Renal cortex interstitium (tissue), 11 donors: ENCODE results near the gene LMNB1. TPM values are rescaled to one million over a fixed set of nuclear protein-coding genes. Genes with fewer than 3 reads are reported as not detected.
"Not testable (repeated sequence)": the region's sequence is repeated elsewhere in the genome, so short reads cannot be mapped to it uniquely, and the experiment has no call there.

ENCODE experiments used
- DNase-seq, 11 donors: peaks; one replicate each; pipeline ENCODE4 v3.0.0-alpha.2; 2013; ENCODE audit warnings: low read depth in 9 of 11, low spot score in 4 of 11; ENCODE audit errors: extremely low read depth in 1 of 11
- polyA plus RNA-seq, 3 donors: library from polyadenylated mRNA; unstranded; fragments of 120-200 nt; gene quantifications; one replicate each; pipeline ENCODE4 v1.2.1, GENCODE V29; 2013; ENCODE audit not compliant: insufficient read length in 3 of 3

LMNB1 gene
- polyA plus RNA-seq, 3 donors: 91.6 to 161 (median 160) TPM

DNA sequence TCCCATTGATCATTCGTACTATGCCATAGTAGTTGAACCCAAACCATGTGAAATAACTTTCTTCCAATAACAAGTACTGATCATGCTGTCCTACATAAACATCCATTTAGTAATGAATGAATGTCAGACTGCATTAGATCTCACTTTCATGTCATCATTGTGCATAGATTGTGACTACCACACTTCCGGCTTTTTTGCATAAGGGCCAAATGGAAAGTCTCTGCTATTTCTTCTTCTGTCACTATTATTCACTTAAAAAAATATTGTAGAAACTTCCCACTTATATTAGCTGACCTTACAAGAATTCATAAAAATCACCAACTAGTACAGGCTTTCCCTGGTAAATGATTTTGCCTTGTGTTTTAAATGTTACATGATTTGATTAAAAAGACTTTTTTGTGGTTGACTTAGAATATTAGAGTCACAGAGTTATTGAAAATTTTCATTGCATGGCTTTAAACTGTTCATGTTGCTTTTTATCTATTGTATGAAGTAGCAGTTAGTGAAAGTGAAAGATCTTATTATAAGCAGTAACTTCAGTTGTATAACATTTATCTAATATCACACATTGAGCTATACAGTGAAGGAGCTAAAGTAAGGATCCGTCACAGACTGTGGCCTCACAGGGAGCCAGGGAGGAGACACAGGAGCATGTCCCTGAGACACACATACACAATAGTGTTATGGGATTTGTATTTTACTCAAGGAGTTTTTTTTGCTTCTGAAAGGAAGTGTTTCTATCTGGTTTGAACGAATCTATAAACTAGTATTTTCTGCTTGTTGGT is 33.9 kb downstream of the LMNB1 start:
- DNase-seq: no peak

DNA sequence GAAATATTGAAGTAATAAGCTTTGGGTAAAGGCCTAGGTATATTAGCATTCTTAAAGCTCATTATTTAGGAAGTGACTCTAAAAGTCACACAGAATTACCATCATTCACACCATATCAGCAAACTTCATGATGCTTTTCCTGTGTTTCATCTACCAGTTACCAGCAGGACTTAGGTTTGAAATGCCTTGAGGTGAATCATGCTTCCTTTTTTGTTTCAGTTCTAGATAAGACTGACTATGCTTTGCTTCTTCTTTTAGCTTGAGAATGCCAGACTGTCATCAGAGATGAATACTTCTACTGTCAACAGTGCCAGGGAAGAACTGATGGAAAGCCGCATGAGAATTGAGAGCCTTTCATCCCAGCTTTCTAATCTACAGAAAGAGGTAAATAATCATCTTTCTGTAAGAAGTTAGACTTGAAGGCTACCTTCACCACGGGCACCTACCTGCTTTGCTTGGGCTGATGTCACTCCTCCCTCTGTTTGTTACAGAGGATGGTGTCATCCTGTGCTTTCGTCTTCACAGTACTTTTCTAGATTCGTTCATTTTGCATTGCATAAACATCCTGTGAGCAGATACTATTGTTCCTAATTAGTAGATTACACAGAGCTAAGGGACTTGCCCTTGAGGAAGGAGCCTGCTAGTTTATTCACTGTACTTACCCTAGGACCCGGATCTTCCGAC is 34.7 kb downstream of the LMNB1 start:
- DNase-seq: no peak

DNA sequence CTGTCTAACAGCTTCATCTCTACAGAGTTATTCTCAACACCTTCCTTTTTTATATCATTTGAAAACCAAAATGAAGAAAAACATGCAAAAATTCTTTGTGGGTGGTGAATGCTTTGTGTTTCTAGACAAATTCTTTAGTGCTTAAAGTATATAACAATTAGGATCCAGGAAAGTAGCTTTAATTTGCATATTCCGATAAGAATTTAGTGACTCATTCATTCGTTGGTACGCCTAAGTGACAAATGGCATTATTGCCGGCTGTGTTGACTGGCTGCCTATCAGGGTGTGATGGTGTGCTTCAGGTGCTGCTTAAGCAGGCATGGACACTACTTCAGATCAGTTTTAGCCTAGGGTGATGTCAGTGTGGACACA is 35.2 kb downstream of the LMNB1 start:
- DNase-seq: no peak

DNA sequence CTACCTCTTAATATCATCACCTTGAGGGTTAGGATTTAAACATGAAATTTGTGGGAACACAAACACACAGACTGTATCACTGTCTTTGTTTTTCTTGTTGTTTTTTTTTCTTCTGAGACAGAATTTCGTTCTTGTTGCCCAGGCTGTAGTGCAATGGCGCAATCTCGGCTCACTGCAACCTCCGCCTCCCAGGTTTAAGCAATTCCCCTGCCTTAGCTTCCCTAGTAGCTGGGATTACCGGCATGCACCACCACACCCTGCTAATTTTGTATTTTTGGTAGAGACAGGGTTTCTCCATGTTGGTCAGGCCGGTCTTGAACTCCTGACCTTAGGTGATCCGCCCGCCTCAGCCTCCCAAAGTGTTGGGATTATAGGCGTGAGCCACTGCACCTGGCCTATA is 36.9 kb downstream of the LMNB1 start:
- not testable (repeated sequence) for DNase-seq

DNA sequence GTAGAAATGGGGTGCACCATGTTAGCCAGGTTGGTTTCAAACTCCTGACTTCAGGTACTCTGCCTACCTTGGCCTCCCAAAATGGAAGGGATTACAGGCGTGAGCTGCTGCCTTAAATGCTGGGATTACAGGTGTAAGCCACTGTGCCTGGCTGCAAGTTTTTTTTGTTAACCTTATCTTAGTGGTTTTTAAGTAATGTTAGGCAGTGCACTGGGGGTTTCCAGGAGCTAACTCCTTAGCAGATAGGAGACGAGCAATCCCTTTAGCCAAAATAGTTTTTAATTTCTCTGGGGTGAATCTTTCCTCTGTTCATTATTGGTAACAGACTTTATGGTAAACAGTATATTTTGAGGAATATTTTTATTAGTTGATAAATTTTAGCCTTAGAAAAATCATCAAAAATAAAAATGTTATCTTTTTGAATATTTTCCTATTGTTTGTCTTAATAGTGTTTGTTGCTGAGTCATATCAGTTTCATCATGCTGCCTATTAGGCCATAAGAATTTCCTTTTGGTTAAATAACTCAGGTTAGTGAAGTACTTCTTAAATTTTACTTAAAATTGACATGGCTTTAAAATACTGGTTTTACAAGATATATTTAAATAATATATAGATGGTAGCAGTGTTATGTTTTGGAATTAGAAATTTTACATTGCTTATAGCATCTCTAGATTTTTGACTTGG is 37.9 kb downstream of the LMNB1 start:
- no peak for DNase-seq

DNA sequence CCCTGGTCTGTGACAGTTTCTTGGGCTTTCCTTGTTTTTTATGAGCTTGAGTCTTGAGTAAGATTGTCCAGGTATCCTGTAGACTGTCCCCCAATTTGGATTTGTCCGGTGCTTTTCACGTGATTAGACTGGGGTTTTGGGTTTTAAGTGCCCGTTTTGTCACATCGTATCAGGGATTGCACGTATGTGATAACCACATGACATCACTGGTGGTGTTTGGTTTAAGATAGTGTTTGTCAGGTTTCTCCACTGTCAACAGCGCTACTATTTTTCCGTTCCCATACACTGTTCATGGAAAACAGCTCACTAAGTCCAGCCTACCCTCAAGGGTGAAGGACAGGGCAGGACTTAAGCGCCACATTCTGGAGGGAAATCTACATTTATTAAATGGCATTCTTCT is 39.7 kb downstream of the LMNB1 start:
- DNase-seq: no peak

DNA sequence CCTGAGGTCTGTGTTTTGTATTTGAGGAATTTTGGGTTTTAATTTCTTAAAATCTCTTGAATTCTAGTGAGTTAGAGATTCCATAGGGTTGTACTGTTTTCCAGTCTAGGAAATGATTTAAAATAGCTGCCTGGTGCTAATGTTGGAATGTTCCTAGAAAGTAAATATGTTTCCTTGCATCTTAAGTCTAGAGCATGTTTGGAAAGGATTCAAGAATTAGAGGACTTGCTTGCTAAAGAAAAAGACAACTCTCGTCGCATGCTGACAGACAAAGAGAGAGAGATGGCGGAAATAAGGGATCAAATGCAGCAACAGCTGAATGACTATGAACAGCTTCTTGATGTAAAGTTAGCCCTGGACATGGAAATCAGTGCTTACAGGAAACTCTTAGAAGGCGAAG is 41.8 kb downstream of the LMNB1 start:
- DNase-seq: no peak

DNA sequence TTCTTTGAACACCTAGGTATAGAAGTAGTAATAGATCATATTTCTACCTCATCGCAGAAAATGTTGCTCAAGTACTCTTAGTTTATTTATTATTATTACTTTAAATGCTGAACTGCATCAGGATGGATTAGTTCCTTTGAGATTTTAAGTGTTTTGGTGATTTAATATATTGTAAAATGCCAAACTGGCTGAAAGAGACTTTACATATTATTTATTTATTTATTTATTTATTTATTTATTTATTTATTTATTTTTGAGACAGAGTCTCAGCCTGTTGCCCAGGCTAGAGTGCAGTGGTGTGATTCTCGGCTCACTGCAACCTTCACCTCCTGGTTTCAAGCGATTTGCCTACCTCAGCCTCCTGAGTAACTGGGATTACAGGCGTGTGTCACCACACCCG is 42.3 kb downstream of the LMNB1 start:
- no peak for DNase-seq

DNA sequence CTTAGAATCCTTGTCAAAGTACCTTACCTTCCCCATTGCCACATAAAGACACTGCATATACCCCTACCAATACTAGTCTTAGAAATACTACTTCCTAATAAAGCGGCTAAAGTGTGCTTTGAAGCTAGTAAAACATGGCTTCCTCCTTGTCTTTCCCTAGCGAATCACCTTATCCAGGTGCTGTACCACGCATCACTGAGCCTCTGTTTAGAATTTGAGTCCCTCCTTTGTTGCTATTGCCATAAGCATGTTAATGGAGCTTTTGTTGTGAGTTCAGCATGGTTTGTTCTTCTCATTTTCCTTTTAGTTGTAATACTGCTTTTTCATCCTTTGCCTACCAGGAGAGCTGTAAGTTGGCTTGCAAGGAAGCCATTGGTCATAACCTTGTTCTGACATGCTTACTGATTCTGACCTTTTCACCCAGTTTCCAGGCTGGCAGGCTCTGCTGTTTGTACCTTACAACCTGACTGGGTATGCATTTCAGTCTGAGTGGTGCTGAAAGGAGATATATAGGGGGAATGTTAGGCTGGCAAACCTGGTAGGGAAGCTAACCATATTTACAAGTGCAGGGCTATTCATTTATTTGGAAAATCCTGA is 49.8 kb downstream of the LMNB1 start:
- no peak for DNase-seq

DNA sequence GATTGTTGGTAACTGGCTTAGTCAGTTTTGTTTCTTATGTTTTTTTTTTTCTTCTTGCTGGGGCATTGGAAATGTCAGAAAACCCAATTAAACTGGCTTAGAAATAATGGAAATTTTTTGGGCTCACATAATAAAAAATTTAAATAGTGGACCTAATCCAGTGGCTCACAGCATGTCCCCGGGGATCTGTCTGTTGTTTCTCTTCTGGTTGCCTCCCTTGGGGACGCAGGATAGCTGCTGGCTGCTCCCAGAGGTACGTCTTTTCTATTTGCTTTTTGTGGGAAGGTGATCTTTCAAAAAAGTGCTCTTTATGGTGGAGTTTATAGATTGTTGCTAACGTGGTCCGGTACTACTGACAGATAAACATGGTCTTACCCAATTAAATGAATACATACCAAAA is 52.2 kb downstream of the LMNB1 start:
- DNase-seq: no peak

DNA sequence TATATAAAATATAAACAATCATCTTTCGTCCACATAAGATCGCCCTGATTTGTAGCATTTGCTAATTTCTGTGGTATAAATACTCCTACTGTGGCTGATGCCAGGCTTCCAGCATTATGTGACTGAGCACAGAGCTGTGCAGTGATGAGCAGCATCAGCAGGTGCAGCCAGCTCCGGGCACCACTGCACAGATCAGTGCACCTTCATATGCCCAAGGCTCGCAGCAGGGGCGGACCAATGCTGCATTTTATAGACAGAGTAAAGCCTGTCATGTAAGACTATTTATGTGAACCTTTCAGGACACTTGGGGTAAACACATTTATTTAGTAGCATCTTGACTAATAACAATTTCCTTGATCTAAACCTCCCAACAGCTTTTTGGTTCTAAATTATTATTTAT is 53.1 kb downstream of the LMNB1 start:
- DNase-seq: no peak

DNA sequence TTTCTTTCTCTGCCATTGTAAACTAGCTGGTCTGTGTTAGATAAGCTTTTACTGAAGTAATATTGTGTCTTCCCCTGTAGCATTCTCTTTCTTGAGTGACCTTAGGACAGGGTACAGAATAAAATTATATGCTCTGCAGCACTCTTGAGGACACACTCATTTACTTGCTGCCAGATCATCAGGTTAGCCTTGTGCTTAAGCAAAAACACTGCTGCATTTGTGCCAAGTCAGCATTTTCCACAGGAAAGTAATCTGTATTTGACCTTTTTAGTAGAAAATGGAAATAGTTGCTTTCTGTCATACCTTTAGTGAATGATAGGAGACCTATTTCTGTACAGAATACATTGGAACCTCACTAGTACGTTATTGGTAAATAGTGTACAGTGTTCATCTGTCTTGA is 54.2 kb downstream of the LMNB1 start:
- no peak for DNase-seq

DNA sequence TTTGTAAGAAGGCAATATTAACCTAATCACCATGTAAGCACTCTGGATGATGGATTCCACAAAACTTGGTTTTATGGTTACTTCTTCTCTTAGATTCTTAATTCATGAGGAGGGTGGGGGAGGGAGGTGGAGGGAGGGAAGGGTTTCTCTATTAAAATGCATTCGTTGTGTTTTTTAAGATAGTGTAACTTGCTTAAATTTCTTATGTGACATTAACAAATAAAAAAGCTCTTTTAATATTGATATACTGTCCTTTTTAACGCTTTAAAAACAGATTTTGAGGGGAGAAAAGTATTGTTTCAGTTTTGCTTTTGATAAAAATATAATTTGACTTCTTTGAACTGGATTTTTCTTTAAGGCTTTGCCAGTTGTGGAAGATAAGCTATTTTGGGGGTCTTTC is 59.8 kb downstream of the LMNB1 start:
- DNase-seq: no peak

DNA sequence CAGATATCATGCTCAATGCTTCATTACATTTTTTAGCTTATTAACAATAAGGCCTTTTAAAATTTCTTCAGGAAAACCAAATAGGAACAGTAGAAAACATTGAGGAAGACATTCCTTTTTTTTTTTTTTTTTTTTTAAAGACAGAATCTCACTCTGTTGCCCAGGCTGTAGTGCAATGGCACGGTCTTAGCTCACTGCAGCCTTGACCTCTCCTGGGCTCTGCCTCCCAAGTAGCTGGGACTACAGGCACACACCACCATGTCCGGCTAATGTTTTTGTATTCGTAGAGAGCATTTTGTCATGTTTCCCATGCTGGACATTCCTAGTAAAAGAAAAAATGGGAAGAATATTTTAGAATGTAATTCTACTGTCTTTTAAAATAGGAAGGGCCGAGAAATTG is 60.3 kb downstream of the LMNB1 start:
- no peak for DNase-seq

DNA sequence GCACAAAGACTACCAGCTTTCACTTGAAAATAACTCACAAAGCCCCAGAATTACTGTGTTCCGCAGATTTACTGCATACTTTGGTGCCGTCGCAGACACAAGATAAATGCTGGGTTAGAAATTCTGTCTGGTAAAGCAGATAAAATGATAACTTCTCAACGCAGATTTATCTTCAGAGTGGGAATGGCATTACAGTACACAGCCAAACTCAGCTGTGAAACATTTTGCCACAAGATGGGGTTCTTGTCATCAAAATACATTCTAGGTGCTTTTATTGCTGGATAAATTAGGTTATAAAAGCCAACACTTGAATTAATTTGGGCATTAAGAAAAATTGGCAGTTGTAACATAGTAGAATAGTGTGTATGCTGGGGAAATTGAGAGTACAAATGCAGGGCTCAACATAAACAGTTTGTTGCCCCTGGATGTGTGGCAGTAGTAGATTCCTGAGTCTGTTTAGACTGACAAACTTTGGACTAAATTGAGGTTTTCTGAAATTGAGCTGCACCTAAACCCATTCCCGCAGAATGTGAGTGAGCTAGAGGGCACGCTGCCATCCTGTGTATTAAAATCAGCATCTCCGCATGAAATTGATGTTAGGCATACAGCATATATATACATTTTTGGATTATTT is 61.1 kb downstream of the LMNB1 start:
- DNase-seq: no peak

DNA sequence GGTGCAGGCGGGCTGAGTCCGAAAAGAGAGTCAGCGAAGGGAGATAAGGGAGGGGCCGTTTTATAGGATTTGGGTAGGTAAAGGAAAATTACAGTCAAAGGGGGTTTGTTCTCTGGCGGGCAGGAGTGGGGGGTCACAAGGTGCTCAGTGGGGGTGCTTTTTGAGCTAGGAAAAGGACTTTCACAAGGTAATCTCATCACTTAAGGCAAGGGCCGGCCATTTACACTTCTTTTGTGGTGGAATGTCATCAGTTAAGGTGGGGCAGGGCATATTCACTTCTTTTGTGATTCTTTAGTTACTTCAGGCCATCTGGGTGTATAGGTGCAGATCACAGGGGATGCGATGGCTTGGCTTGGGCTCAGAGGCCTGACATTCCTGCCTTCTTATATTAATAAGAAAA is 62.5 kb downstream of the LMNB1 start:
- DNase-seq: not testable (repeated sequence)

DNA sequence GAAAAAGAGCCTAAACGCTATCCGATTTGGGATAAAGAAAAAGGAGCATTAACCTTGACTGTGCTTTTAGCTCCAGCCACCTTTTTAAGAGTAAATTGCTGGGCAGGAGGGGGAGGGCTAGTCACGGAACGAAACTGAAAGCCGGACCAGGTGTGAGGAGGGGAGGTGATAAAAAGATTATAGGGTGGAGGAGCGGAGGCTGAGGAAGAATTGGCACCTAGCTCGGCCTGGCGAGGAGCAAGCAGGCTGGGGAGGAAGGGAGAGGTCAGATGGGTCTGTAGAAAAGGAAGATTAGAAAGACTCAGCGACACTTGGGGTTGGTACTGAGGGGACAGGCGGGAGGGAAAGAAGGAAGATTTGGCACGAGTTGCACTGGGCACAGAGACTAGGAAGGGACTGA is 66.4 kb downstream of the LMNB1 start:
- not testable (repeated sequence) for DNase-seq

DNA sequence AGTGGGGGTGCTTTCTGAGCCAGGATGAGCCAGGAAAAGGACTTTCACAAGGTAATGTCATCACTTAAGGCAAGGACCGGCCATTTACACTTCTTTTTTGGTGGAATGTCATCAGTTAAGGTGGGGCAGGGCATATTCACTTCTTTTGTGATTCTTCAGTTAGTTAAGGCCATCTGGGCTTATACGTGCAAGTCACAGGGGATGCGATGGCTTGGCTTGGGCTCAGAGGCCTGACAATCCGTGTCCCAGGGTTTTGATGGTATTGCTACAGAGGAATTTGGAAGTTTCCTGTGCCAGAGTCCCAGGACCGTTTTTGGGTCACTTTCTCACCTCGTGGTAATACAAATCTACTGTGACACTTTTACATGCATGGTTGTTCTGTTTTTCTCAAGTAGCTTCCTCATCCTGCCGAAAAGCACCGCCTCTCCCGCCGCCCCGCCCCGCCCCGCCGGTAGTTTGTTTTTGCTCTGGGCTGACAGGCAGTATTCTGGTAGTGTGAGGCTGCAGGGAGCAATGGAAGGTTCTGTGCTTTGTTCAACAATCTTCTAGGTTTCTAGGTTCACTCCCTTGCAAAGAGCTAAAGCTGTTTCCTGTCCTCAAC is 68.6 kb downstream of the LMNB1 start:
- not testable (repeated sequence) for DNase-seq

DNA sequence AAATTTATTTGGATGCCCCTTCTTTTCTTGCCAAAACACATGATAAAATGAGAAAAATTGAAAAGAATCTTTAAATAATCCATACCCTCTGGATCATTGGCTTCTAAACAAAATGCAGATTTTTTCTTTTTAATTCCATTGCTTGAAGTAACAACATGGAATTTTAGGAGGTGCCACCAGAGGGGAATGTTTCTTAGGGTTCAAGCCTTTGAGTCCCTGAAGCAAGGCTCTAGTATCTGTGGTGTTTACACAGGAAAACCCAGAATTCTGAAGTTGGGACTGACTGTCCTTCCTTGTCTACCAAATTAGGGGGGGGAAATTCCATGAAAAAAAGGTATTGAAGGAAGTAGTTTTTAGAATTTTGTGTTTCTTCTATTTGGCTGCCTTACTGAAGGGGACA is 69.4 kb downstream of the LMNB1 start:
- no peak for DNase-seq
